Epithelial cell of proximal tubule (primary cell): Measurements from ENCODE around the gene EMCN. TPM values are rescaled to one million over a fixed set of nuclear protein-coding genes. Genes with fewer than 3 reads are reported as not detected.

Source experiments
- DNase-seq: peaks from one replicate; pipeline ENCODE4 v3.0.0-alpha.2; 2011; ENCODE audit warnings: low read depth
- H3K4me3 ChIP-seq: 2 replicates; pipeline ENCODE4 v1.5.1; 2011; ENCODE audit warnings: low read depth, mild to moderate bottlenecking, low read length
- total RNA-seq: library from RNA; depleted of rRNA; stranded (reverse); fragments of >200 nt; gene quantifications from 2 replicates; pipeline ENCODE4 v1.2.3, GENCODE V29; 2015
- TF ChIP-seq, protein P1 (sequence below): conservative IDR thresholded peaks from 2 replicates; pipeline ENCODE4 v1.5.1; 2012; ENCODE audit warnings: low read depth, mild to moderate bottlenecking, low read length

EMCN gene
- total RNA-seq, 1 donor from 2014 or later, result not detected

DNA sequence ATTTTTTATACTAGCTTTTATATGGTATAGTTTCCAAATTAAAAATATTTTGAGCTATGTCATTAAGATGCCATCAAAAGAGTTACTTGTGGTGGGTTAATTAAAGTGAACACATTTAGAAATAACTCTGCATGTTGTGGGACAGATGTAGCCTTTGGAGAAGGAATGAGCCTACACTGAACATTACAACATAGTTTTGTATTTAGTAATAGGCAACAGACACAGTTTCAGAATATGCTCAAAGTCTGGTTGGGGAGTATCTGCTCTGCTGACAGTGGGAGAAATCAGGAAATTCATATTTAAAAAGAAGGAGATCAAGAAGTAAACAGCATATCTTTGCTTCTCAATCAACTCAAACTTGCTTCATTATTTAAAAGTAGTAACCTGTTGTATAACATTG is 23.7 kb downstream of the EMCN start:
- H3K4me3 ChIP-seq, result no peak overlapping the region
- TF ChIP-seq, protein P1, sequence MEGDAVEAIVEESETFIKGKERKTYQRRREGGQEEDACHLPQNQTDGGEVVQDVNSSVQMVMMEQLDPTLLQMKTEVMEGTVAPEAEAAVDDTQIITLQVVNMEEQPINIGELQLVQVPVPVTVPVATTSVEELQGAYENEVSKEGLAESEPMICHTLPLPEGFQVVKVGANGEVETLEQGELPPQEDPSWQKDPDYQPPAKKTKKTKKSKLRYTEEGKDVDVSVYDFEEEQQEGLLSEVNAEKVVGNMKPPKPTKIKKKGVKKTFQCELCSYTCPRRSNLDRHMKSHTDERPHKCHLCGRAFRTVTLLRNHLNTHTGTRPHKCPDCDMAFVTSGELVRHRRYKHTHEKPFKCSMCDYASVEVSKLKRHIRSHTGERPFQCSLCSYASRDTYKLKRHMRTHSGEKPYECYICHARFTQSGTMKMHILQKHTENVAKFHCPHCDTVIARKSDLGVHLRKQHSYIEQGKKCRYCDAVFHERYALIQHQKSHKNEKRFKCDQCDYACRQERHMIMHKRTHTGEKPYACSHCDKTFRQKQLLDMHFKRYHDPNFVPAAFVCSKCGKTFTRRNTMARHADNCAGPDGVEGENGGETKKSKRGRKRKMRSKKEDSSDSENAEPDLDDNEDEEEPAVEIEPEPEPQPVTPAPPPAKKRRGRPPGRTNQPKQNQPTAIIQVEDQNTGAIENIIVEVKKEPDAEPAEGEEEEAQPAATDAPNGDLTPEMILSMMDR, result no peak
- DNase-seq, result no peak

DNA sequence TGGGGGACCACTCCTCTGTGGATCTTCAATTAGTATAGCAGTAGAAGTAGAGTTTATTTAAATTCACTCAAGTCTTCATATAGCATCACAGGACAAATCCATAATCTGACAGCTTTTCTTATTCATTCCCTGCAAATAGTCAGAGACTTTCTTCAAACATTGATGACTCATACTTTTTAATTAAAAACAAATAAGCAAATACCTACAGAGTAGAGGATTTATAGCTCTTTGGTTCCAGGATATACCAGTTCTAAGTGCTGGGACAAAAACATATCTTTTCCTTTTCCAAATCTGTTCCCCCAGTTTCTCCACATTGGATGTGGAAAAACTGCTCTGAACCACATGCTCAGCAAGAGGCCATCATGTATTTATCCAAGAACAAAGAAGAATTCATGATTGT is 24.1 kb downstream of the EMCN start:
- no peak overlapping the region for H3K4me3 ChIP-seq
- TF ChIP-seq, protein P1, result no peak
- no peak for DNase-seq

DNA sequence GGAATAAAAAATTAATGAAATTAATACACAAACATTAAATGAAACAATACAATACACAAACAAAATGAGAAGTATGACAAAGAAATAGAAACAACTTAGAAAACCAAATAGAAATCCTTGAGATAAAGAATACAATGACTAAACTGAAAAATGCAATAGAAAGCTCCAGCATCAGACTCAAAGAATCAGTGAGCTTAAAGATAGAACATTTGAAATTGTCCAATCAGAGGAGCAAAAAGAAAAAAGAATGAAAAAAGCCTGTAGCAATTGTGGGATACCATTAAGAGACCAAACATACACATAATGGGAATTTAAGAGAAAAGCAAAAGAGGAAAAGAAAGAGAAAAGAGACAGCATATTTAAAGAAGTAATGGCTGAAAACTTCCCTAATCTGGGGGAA is 25.7 kb downstream of the EMCN start:
- H3K4me3 ChIP-seq, result no peak overlapping the region
- TF ChIP-seq, protein P1, result no peak
- DNase-seq, result no peak

DNA sequence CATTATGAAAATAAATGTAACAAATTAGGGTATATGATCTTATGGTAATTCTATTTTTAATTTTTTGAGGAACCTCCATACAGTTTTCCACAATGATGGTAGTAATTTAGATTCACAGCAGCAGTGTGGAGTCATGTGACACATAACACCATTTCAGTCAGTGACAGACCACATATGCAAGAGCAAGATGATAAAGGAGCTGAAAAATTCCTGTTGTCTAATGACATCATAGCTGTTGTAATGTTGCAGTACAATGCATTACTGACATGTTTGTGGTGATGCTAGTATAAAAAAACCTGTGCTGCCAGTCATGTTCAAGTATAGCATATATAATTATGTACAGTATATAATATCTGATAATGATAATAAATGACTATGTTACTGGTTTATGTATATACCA is 28.5 kb downstream of the EMCN start:
- DNase-seq, result no peak
- H3K4me3 ChIP-seq, result no peak overlapping the region
- TF ChIP-seq, protein P1, result no peak

DNA sequence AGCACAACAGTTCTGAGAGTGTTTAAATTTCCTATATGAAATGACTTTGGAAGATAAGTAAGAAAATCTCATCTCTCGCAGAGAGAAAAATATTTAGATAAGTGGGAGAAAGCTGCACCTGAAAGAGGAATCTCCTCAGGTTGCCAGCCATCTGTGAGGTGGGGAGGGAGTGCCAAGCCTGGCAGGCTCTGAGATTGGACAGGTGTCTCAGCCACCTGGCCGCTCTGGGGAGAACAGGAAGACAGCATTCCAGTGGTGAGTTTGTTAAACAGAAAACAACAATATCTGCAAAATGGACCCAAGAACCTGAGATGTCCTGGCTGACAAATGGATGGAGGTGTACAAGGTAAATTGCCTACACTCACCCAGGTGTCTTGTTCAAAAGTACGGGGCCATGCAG is 31.3 kb downstream of the EMCN start:
- DNase-seq, result no peak
- no peak overlapping the region for H3K4me3 ChIP-seq
- TF ChIP-seq, protein P1, result no peak

DNA sequence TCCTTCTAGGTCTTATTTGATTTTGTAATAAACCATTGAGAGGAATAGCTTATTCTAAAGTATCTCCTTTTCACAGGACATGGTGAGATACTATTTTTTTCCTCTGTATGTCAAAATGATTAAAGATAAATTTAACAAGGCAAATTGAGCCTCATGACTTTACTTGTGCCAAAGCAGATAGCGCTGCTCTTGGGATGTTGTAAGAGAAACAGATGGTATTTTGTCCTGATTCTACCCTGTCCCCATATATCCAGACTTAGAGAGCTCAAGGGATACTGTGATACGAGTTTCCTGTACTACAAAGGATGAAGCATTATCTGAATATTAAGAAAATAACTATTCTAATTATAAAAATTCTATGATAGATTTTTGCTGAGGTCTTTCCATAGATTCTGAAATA is 34.0 kb downstream of the EMCN start:
- TF ChIP-seq, protein P1, result no peak
- no peak for DNase-seq
- H3K4me3 ChIP-seq, result no peak overlapping the region

DNA sequence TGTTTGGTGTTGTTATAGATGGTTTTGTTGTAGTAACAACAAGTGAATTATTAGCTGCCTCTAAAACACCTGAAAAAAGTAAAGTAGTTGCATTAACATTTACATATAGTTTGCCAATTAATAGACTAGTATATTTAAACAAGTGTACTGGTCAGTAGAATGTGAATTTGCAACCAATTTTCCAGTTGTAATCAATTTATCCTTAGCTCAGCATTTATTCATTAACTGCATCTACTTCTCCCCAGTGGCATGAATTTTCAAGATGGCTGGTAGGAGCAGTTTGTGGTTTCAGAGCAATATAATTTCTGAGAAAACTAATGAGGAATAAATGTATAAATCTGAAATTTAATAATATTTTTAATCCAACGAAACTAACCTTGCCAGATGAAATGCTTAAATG is 37.9 kb downstream of the EMCN start:
- TF ChIP-seq, protein P1, result no peak
- DNase-seq, result no peak

More for the DNA sequence above, 37.9 kb downstream of the EMCN start:
- no peak overlapping the region for H3K4me3 ChIP-seq
